Osteocyte (in vitro differentiated cells): ENCODE data around the gene PAPLN. TPM values are rescaled to one million over a fixed set of nuclear protein-coding genes. Genes with fewer than 3 reads are reported as not detected.

Source experiments
- DNase-seq: peaks from one replicate; pipeline ENCODE4 v3.0.0; 2021; ENCODE audit warnings: mixed read lengths; ENCODE audit not compliant: unreplicated experiment; ENCODE audit errors: extremely low spot score
- H3K27ac Mint-ChIP-seq: one replicate; pipeline ENCODE4 v1.8.0; 2021; ENCODE audit warnings: mild to moderate bottlenecking, mixed read lengths; ENCODE audit not compliant: unreplicated experiment
- H3K27me3 Mint-ChIP-seq: one replicate; pipeline ENCODE4 v1.8.0; 2021; ENCODE audit warnings: mixed read lengths; ENCODE audit not compliant: unreplicated experiment
- H3K36me3 Mint-ChIP-seq: one replicate; pipeline ENCODE4 v1.8.0; 2021; ENCODE audit warnings: mixed read lengths; ENCODE audit not compliant: unreplicated experiment
- H3K4me1 Mint-ChIP-seq: one replicate; pipeline ENCODE4 v1.8.0; 2021; ENCODE audit warnings: mixed read lengths; ENCODE audit not compliant: unreplicated experiment
- H3K4me3 Mint-ChIP-seq: one replicate; pipeline ENCODE4 v1.8.0; 2021; ENCODE audit warnings: mild to moderate bottlenecking, moderate library complexity, mixed read lengths; ENCODE audit not compliant: unreplicated experiment
- H3K9me3 Mint-ChIP-seq: one replicate; pipeline ENCODE4 v1.8.0; 2021; ENCODE audit warnings: mixed read lengths; ENCODE audit not compliant: unreplicated experiment
- total RNA-seq: library from RNA; stranded (reverse); gene quantifications from 2 replicates; pipeline ENCODE4 v1.2.1, GENCODE V29; 2021
- TF ChIP-seq, protein P1 (sequence below): fragments of 200-600 bp; sonication (generic); IDR thresholded peaks from 2 replicates; pipeline ENCODE4 v1.5.0; 2021; ENCODE audit warnings: antibody characterized with exemption, mild to moderate bottlenecking, moderate library complexity

Gene PAPLN
- total RNA-seq, 1 donor from 2014 or later, result 44.3 TPM

DNA sequence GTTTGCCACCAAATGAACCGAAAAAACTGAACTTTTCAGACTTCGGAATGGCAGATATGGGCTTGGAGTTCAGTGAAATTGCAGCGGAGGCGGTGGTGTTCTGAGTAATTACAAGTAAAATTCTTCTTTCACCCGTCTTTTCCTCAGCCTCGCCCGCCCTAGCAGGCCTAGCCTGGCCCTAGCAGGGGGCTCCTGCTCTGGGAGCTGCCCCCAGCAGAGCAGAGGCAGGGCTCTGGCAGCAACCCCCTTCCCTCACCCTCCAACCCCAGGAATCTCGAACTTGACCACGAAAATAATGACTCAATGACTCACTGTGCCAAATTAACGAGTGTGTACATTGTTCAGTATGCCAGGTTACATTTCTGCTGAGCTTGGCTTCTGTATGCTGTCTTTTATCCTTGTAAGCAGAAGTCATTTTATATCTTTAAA lies 1.1 kb downstream of the PAPLN start:
- Mint-ChIP-seq H3K4me1 (peaks cover 80% of the 10 kb centered on the region), H3K4me3 (peak overlapping the region; percentile 73), H3K9me3 (no peaks in the 10 kb centered on the region), H3K27me3 (peaks cover 6% of the 10 kb centered on the region), H3K27ac (peak overlapping the region; percentile 82), H3K36me3 (no peaks in the 10 kb centered on the region)
- TF ChIP-seq, protein P1, sequence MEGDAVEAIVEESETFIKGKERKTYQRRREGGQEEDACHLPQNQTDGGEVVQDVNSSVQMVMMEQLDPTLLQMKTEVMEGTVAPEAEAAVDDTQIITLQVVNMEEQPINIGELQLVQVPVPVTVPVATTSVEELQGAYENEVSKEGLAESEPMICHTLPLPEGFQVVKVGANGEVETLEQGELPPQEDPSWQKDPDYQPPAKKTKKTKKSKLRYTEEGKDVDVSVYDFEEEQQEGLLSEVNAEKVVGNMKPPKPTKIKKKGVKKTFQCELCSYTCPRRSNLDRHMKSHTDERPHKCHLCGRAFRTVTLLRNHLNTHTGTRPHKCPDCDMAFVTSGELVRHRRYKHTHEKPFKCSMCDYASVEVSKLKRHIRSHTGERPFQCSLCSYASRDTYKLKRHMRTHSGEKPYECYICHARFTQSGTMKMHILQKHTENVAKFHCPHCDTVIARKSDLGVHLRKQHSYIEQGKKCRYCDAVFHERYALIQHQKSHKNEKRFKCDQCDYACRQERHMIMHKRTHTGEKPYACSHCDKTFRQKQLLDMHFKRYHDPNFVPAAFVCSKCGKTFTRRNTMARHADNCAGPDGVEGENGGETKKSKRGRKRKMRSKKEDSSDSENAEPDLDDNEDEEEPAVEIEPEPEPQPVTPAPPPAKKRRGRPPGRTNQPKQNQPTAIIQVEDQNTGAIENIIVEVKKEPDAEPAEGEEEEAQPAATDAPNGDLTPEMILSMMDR, result no peak
- DNase-seq, result peak; percentile 88

DNA sequence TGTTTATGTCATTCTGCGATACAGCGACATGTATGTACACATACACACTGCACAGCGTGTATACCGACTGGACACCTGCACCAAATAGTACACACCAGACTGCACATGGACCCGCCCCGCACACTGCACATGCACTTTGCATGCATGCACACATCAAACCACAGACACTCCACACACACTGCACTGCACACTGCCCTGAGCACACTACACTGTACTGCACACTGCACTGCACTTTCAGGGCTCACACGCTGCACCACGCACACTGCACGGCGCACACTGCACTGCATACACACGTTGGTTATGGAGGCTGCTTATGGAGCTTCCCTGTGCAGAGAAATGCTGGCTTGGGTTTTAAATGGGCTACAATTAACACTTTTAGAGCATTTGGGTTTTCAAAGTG lies 1.6 kb downstream of the PAPLN start:
- Mint-ChIP-seq H3K9me3 (no peaks in the 10 kb centered on the region), H3K27ac (peak overlapping the region; percentile 82), H3K4me1 (peaks cover 80% of the 10 kb centered on the region), H3K36me3 (no peaks in the 10 kb centered on the region), H3K4me3 (peak overlapping the region; percentile 73), H3K27me3 (peaks cover 2% of the 10 kb centered on the region)
- TF ChIP-seq, protein P1, result no peak
- no peak for DNase-seq

DNA sequence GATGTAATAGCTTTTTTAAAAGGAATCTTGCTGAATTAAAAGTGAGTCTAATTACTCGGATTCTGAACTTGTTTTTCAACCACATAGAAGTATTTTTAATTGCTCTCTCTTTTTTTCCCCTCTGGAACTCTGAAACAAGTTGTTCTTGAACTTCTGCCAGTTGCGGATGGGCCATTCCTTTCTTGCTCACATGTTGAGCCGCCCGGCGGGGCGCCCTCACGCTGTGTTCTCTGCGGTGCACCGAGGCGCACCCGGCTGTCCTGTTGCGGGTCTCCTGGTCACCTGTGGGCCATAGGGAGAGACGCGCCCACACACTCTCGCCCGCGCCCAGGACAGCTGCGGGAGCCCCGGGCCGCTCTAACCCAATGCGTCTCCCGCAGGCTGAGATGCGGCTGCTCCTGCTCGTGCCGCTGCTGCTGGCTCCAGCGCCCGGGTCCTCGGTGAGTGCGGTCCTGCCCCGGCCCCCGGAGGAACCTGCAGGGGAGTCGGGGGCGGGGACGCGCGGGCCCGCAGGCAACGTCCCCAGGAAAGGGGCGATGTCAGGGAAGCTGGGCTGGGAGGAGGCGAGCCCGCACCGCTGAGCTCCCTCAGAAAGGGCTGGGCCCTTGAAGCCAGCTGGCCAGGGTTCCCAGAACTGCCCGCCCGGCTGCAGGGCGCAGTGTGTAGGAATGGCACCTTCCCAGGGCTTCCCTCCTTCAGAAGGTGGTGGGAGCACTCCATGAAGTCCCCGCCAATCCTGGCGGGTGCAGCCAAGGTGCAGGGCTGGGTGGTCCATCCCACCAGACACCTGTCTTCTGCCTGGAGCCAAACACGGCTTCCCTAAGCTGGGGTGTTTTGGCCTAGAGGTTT lies 2.3 kb downstream of the PAPLN start:
- peak overlapping the region; percentile 73 for H3K4me3 Mint-ChIP-seq
- TF ChIP-seq, protein P1, result no peak
- no peaks in the 10 kb centered on the region for H3K9me3 Mint-ChIP-seq
- H3K36me3 Mint-ChIP-seq, result no peaks in the 10 kb centered on the region
- peaks cover 74% of the 10 kb centered on the region for H3K4me1 Mint-ChIP-seq
- peak; percentile 85 for DNase-seq
- peak overlapping the region; percentile 82 for H3K27ac Mint-ChIP-seq
- no peaks in the 10 kb centered on the region for H3K27me3 Mint-ChIP-seq

DNA sequence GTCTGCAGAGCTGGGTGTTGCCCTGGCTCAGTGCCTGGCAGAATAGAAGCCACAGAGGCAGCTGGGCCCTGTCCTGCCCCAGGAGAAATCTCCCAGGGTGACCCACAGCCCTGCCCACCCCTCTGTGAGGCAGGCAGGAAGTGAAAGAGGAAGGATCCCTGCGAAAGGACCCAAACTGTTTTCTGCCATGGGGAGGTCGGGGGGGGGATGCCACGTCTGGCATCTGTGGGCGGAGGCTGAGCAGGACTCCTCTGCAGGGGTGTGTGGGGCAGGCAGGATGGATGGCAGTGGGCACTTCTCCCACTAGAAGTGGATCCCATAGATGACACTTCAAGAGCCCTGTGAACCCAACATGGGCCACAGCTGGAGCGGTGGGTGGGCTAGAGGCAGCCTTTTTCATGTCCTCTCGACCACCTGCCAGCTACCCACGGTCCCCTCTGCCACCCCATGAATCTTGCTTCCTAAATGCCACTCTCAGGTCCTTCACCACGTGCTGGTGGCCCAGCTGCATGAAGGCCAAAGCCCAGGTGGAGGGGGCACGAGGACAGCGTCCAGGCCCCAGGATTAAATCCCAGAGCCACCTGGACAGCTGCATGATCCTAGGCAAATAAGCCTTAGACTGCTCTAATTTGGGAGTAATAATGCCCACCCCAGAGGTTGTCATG lies 3.6 kb downstream of the PAPLN start:
- Mint-ChIP-seq H3K27me3 (no peaks in the 10 kb centered on the region), H3K27ac (peak overlapping the region; percentile 27), H3K36me3 (no peaks in the 10 kb centered on the region), H3K4me3 (no peak overlapping the region), H3K4me1 (peaks cover 61% of the 10 kb centered on the region), H3K9me3 (no peaks in the 10 kb centered on the region)
- TF ChIP-seq, protein P1, result no peak
- DNase-seq, result no peak
